T-helper 22 cell (primary cell): Measurements from ENCODE around the gene VSIR.

ENCODE experiments used
- DNase-seq: peaks from one replicate; pipeline ENCODE4 v3.0.0-alpha.2; 2020; ENCODE audit warnings: low read depth

The VSIR gene

GRCh38 chr10:71727738-71728737 is 45.3 kb downstream of the VSIR start:
- peak; percentile 61 for DNase-seq

- DNase-seq, result peak; percentile 34
These were observed 46.1 kb downstream of the VSIR start for GRCh38 chr10:71727105-71727737.

- DNase-seq, result peak; percentile 23
These were observed 46.7 kb downstream of the VSIR start for GRCh38 chr10:71726580-71727104.

- DNase-seq, result peak; percentile 38
These were observed 47.2 kb downstream of the VSIR start for GRCh38 chr10:71725998-71726579.

GRCh38 chr10:71725249-71725648 is 48.1 kb downstream of the VSIR start:
- DNase-seq, result no peak

GRCh38 chr10:71724539-71724938 is 48.8 kb downstream of the VSIR start:
- no peak for DNase-seq

- no peak for DNase-seq
These were observed 50.0 kb downstream of the VSIR start for GRCh38 chr10:71723311-71723710.

- no peak for DNase-seq
These were observed 50.5 kb downstream of the VSIR start for GRCh38 chr10:71722849-71723248.

- no peak for DNase-seq
These were observed 52.0 kb downstream of the VSIR start for GRCh38 chr10:71721313-71721712.

- DNase-seq, result no peak
These were observed 53.0 kb downstream of the VSIR start for GRCh38 chr10:71720288-71720687.

- DNase-seq, result no peak
These were observed 53.7 kb downstream of the VSIR start, which contains the start of gene C10orf105 for GRCh38 chr10:71719464-71720201. C10orf105 (minus strand) TSS chr10:71719778; CDS start chr10:71716337, 3,441 bp downstream.

GRCh38 chr10:71719042-71719441 is 54.3 kb downstream of the VSIR start:
- DNase-seq, result no peak

- no peak for DNase-seq
These were observed 55.1 kb downstream of the VSIR start for GRCh38 chr10:71718165-71718698.

GRCh38 chr10:71717551-71717951 is 55.8 kb downstream of the VSIR start:
- DNase-seq, result no peak

- DNase-seq, result no peak
These were observed 56.3 kb downstream of the VSIR start for GRCh38 chr10:71717056-71717455.

- DNase-seq, result no peak
These were observed 56.9 kb downstream of the VSIR start for GRCh38 chr10:71716426-71716825.

- no peak for DNase-seq
These were observed 57.5 kb downstream of the VSIR start for GRCh38 chr10:71715860-71716259.

GRCh38 chr10:71715026-71715425 is 58.3 kb downstream of the VSIR start:
- no peak for DNase-seq

GRCh38 chr10:71714592-71714991 is 58.7 kb downstream of the VSIR start:
- no peak for DNase-seq

- DNase-seq, result no peak
These were observed 59.3 kb downstream of the VSIR start for GRCh38 chr10:71714031-71714410.
